GM12878 (cell line): ENCODE data around the gene ROBO1. TPM values are rescaled to one million over a fixed set of nuclear protein-coding genes. Genes with fewer than 3 reads are reported as not detected.

Source experiments
- ATAC-seq: fragments of 200-7000 bp; cut with Tn5 transposase; 3 replicates; pipeline ENCODE4 v1.9.1; 2020; ENCODE audit warnings: mild to moderate bottlenecking, moderate library complexity
- BruUV-seq: library from RNA; stranded (reverse); fragments of 400-500 nt; replicated peaks from 2 replicates; lab custom pipeline; 2021; lab: Mats Ljungman, UMichigan
- CTCF ChIA-PET: fragments of 300-600 bp; sonication (Branson Sonifier 250); formaldehyde crosslinking; extraction: SDS; loops from one replicate; lab custom pipeline; 2021; ENCODE audit warnings: inconsistent platforms; lab: Yijun Ruan, JAX
- POLR2A ChIA-PET: fragments of 350-600 bp; formaldehyde crosslinking; extraction: SDS; loops from one replicate; lab custom pipeline; 2021; ENCODE audit warnings: inconsistent platforms; lab: Charles Lee
- RAD21 ChIA-PET: fragments of 300-600 bp; sonication (Branson Sonifier 250); formaldehyde crosslinking; loops from one replicate; lab custom pipeline; 2023; ENCODE audit warnings: antibody characterized with exemption; ENCODE audit not compliant: unreplicated experiment; lab: Charles Lee
- SMC1A ChIA-PET: fragments of 300-600 bp; sonication (Branson Sonifier 250); formaldehyde crosslinking; loops from one replicate; lab custom pipeline; 2023; ENCODE audit not compliant: unreplicated experiment, uncharacterized antibody; lab: Charles Lee
- DNase-seq: peaks from one replicate; pipeline ENCODE4 v3.0.0-alpha.2; 2011; ENCODE audit warnings: low read depth, low spot score
- FAIRE-seq: peaks from 3 replicates; lab custom pipeline; 2011; peaks lifted over from hg19 to GRCh38; lab: Jason Lieb, UNC
- H2AFZ ChIP-seq: 2 replicates; pipeline ENCODE4 v1.6.0; 2011; ENCODE audit warnings: low read depth, low read length, control low read depth; ENCODE audit not compliant: control insufficient read depth
- H3K27ac ChIP-seq: 2 replicates; pipeline ENCODE4 v1.5.1; 2011; ENCODE audit warnings: control low read depth; ENCODE audit not compliant: control insufficient read depth, insufficient read depth
- H3K27me3 ChIP-seq, 2 experiments: replicated peaks in 1 of 2; 2 replicates each; pipeline versions ENCODE4 v1.6.0 to v1.6.1; 2011; ENCODE audit warnings: low read length in 1 of 2; ENCODE audit not compliant: control insufficient read depth in 2 of 2, insufficient read depth in 2 of 2
- H3K36me3 ChIP-seq, 2 experiments: 2 replicates each; pipeline ENCODE4 v1.5.1; 2011; ENCODE audit warnings: low read length in 1 of 2; ENCODE audit not compliant: control insufficient read depth in 2 of 2, insufficient read depth in 2 of 2
- H3K4me1 ChIP-seq: 2 replicates; pipeline ENCODE4 v1.6.1; 2011; ENCODE audit warnings: mild to moderate bottlenecking, low read length, moderate library complexity, mixed read lengths; ENCODE audit not compliant: control insufficient read depth, insufficient read depth
- H3K4me2 ChIP-seq: 2 replicates; pipeline ENCODE4 v1.6.0; 2011; ENCODE audit warnings: control low read depth; ENCODE audit not compliant: control insufficient read depth, insufficient read depth
- H3K4me3 ChIP-seq: fragments of 200-600 bp; sonication (generic); 2 replicates; pipeline ENCODE4 v1.5.1; 2016
- H3K79me2 ChIP-seq: 2 replicates; pipeline ENCODE4 v1.6.0; 2011; ENCODE audit warnings: low read length; ENCODE audit not compliant: control insufficient read depth, insufficient read depth
- H3K9ac ChIP-seq: 2 replicates; pipeline ENCODE4 v1.8.0; 2011; ENCODE audit warnings: low read length, control low read depth, mixed read lengths; ENCODE audit not compliant: control insufficient read depth, insufficient read depth
- H3K9me3 ChIP-seq: replicated peaks from 3 replicates; pipeline ENCODE4 v1.5.1; 2011; ENCODE audit warnings: mild to moderate bottlenecking, low read length; ENCODE audit not compliant: control insufficient read depth, insufficient read depth
- H4K20me1 ChIP-seq: 2 replicates; pipeline ENCODE4 v1.6.0; 2011; ENCODE audit not compliant: control insufficient read depth, insufficient read depth
- BACH1 ChIP-seq: fragments of 450-650 bp; IDR thresholded peaks from 2 replicates; pipeline ENCODE4 v1.6.1; 2017; ENCODE audit warnings: mild to moderate bottlenecking, borderline replicate concordance
- EGR1 ChIP-seq, 2 experiments: IDR thresholded peaks; 1 replicate in 1 of 2; 2 replicates in 1 of 2; pipeline ENCODE4 v1.6.1; 2011 to 2012; ENCODE audit warnings: low read depth in 2 of 2, low read length in 2 of 2, borderline replicate concordance in 1 of 2, mild to moderate bottlenecking in 1 of 2, moderate library complexity in 1 of 2
- ESRRA ChIP-seq: IDR thresholded peaks from 2 replicates; pipeline ENCODE4 v1.6.1; 2012; ENCODE audit warnings: mild to moderate bottlenecking, low read length, improper control_type of control experiment
- KLF5 ChIP-seq: fragments of 450-650 bp; IDR thresholded peaks from 2 replicates; pipeline ENCODE4 v1.6.1; 2014; ENCODE audit warnings: mild to moderate bottlenecking; ENCODE audit not compliant: partially characterized antibody
- MYC ChIP-seq: IDR thresholded peaks from 2 replicates; pipeline ENCODE4 v1.6.1; 2011; ENCODE audit warnings: mild to moderate bottlenecking, low read length, moderate library complexity, inconsistent platforms; ENCODE audit not compliant: insufficient read depth, insufficient replicate concordance, insufficient read length, severe bottlenecking
- POLR2AphosphoS2 ChIP-seq: IDR thresholded peaks from 2 replicates; pipeline ENCODE4 v1.6.1; 2011; ENCODE audit warnings: low read depth, mild to moderate bottlenecking, low read length, improper control_type of control experiment, moderate library complexity
- RAD51 ChIP-seq: fragments of 450-650 bp; IDR thresholded peaks from 2 replicates; pipeline ENCODE4 v1.6.1; 2016; ENCODE audit warnings: moderate library complexity, mild to moderate bottlenecking, inconsistent platforms
- ZBTB4 ChIP-seq: fragments of 450-650 bp; formaldehyde crosslinking; IDR thresholded peaks from 2 replicates; pipeline ENCODE4 v1.4.0; 2022; ENCODE audit warnings: mild to moderate bottlenecking, moderate library complexity
- WGBS: methylation state at CpG from one replicate; pipeline ENCODE4 v1.1.6; 2016; ENCODE audit warnings: low lambda C conversion rate; ENCODE audit not compliant: insufficient replicate concordance, insufficient coverage; ENCODE audit errors: missing lambda C conversion rate; 5-methylcytosine and 5-hydroxymethylcytosine counted together
- in situ Hi-C: fragments of 300-500 bp; cut with MboI; formaldehyde crosslinking; loops from 9 replicates; pipeline ENCODE4 v1.14.3; 2018; ENCODE audit warnings: mixed read lengths
- intact Hi-C: fragments of 100-400 bp; cut with micrococcal nuclease; formaldehyde crosslinking; loops from one replicate; pipeline ENCODE4 v1.14.2; 2022; ENCODE audit not compliant: unreplicated experiment
- polyA plus RNA-seq, 11 experiments: library from polyadenylated mRNA; depleted of rRNA in 4 of 11; unstranded in 6 of 11; stranded (reverse) in 5 of 11; fragments of >200 nt; fragmentation: Nextera tagmentation in 4 of 11; fragmentation: Illumina TruSeq in 1 of 11; extraction: Ambion mirVana in 4 of 11; extraction: Trizol in 1 of 11; gene quantifications; 1 replicate in 1 of 11; 2 replicates in 10 of 11; pipeline versions ENCODE4 v1.2.1 to v1.2.3, GENCODE V29; 2011 to 2016; ENCODE audit warnings: inconsistent platforms in 2 of 11, missing spikeins in 2 of 11, low read depth in 1 of 11
- total RNA-seq, 4 experiments: library from RNA; depleted of rRNA in 3 of 4; stranded (reverse); fragments of >200 nt in 3 of 4; fragmentation: Illumina TruSeq in 1 of 4; extraction: Trizol in 1 of 4; gene quantifications; 2 replicates each; pipeline versions ENCODE4 v1.2.1 to v1.2.3, GENCODE V29; 2013 to 2021
- TF ChIP-seq, protein P1 (sequence below): IDR thresholded peaks from 2 replicates; pipeline ENCODE4 v1.6.1; 2011; ENCODE audit warnings: low read depth, low read length, improper control_type of control experiment, borderline replicate concordance
- TF ChIP-seq, protein P2 (sequence below): fragments of 450-650 bp; formaldehyde crosslinking; IDR thresholded peaks from 2 replicates; pipeline ENCODE4 v1.4.0; 2020; ENCODE audit warnings: mild to moderate bottlenecking, moderate library complexity
- TF ChIP-seq, protein P3 (sequence below): fragments of 450-650 bp; IDR thresholded peaks from 2 replicates; pipeline ENCODE4 v1.6.1; 2017; ENCODE audit warnings: mild to moderate bottlenecking, moderate library complexity

Gene ROBO1
- total and polyA plus RNA-seq, 10 of the 15 experiments (the other 5 are each of a cell fraction or from before 2014, with no cell fraction given) = 0.29 to 46.5 (median 1.2) TPM

DNA sequence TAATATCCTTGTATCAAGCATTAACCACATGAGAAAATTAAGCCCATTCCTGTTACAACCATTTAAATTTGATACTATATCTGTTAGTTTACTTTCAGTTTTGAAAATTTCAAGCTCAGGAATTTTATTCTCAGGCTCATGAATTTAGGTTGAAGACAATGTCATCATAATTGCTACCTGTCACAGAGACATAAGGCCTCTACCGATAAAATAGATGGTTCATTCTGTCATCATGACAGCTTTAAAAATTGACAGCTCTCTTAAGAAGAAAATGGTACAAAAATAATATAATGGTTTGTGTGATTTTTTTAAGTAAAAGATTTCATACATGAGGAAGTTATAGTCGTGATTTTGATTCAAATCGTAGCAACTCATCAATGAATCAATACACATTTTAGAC is 1003.2 kb downstream of the ROBO1 start:
- Histone ChIP-seq H3K4me2 (no peak overlapping the region), H3K79me2 (no peaks in the 10 kb centered on the region), H4K20me1 (no peaks in the 10 kb centered on the region), H3K27ac (no peak overlapping the region), H3K9me3 (no peaks in the 10 kb centered on the region; the same call in 2 of the 3 replicates), H3K4me1 (no peaks in the 10 kb centered on the region), H3K4me3 (no peak overlapping the region), H3K27me3 (no peaks in the 10 kb centered on the region), H2AFZ (no peak overlapping the region), H3K36me3 (no peaks in the 10 kb centered on the region), H3K9ac (no peak overlapping the region)
- FAIRE-seq (no peak), ATAC-seq (no peak), DNase-seq (no peak)
- in situ Hi-C loops (no loop called here), intact Hi-C loops (no loop called here)
- ChIA-PET POLR2A (interaction anchor here (1.6 kb wide), 1 partner anchor 10 kb away, joined by 4 read pairs; no protein-coding TSS in a partner anchor), CTCF (no interaction called here), RAD21 (interaction anchor here (0.9 kb wide), 2 partner anchors 10 to 83 kb away, joined by 3 to 4 read pairs; no protein-coding TSS in a partner anchor), SMC1A (interaction anchor here (0.9 to 2.8 kb wide), 6 partner anchors 9 to 266 kb away, joined by 3 to 7 read pairs (median 4); no protein-coding TSS in a partner anchor)
- BruUV-seq = no TSS peak
- WGBS = 60% methylated on average over 3 of the region's 3 CpGs
- TF ChIP-seq BACH1 (no peak), ESRRA (no peak), MYC (no peak), KLF5 (no peak), POLR2AphosphoS2 (no peak), EGR1 (IDR thresholded peaks at IDR 0.05; ENCODE audit: borderline replicate concordance in 1 of 2, low read depth in 2 of 2, low read length in 2 of 2) (no peak), RAD51 (no peak), ZBTB4 (CRISPR knock-in tag) (no peak)
- TF ChIP-seq, protein P1, sequence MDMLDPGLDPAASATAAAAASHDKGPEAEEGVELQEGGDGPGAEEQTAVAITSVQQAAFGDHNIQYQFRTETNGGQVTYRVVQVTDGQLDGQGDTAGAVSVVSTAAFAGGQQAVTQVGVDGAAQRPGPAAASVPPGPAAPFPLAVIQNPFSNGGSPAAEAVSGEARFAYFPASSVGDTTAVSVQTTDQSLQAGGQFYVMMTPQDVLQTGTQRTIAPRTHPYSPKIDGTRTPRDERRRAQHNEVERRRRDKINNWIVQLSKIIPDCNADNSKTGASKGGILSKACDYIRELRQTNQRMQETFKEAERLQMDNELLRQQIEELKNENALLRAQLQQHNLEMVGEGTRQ = no peak
- TF ChIP-seq, protein P2, sequence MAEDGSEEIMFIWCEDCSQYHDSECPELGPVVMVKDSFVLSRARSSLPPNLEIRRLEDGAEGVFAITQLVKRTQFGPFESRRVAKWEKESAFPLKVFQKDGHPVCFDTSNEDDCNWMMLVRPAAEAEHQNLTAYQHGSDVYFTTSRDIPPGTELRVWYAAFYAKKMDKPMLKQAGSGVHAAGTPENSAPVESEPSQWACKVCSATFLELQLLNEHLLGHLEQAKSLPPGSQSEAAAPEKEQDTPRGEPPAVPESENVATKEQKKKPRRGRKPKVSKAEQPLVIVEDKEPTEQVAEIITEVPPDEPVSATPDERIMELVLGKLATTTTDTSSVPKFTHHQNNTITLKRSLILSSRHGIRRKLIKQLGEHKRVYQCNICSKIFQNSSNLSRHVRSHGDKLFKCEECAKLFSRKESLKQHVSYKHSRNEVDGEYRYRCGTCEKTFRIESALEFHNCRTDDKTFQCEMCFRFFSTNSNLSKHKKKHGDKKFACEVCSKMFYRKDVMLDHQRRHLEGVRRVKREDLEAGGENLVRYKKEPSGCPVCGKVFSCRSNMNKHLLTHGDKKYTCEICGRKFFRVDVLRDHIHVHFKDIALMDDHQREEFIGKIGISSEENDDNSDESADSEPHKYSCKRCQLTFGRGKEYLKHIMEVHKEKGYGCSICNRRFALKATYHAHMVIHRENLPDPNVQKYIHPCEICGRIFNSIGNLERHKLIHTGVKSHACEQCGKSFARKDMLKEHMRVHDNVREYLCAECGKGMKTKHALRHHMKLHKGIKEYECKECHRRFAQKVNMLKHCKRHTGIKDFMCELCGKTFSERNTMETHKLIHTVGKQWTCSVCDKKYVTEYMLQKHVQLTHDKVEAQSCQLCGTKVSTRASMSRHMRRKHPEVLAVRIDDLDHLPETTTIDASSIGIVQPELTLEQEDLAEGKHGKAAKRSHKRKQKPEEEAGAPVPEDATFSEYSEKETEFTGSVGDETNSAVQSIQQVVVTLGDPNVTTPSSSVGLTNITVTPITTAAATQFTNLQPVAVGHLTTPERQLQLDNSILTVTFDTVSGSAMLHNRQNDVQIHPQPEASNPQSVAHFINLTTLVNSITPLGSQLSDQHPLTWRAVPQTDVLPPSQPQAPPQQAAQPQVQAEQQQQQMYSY (CRISPR knock-in tag) = no peak
- TF ChIP-seq, protein P3, sequence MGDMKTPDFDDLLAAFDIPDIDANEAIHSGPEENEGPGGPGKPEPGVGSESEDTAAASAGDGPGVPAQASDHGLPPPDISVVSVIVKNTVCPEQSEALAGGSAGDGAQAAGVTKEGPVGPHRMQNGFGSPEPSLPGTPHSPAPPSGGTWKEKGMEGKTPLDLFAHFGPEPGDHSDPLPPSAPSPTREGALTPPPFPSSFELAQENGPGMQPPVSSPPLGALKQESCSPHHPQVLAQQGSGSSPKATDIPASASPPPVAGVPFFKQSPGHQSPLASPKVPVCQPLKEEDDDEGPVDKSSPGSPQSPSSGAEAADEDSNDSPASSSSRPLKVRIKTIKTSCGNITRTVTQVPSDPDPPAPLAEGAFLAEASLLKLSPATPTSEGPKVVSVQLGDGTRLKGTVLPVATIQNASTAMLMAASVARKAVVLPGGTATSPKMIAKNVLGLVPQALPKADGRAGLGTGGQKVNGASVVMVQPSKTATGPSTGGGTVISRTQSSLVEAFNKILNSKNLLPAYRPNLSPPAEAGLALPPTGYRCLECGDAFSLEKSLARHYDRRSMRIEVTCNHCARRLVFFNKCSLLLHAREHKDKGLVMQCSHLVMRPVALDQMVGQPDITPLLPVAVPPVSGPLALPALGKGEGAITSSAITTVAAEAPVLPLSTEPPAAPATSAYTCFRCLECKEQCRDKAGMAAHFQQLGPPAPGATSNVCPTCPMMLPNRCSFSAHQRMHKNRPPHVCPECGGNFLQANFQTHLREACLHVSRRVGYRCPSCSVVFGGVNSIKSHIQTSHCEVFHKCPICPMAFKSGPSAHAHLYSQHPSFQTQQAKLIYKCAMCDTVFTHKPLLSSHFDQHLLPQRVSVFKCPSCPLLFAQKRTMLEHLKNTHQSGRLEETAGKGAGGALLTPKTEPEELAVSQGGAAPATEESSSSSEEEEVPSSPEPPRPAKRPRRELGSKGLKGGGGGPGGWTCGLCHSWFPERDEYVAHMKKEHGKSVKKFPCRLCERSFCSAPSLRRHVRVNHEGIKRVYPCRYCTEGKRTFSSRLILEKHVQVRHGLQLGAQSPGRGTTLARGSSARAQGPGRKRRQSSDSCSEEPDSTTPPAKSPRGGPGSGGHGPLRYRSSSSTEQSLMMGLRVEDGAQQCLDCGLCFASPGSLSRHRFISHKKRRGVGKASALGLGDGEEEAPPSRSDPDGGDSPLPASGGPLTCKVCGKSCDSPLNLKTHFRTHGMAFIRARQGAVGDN = no peak
